ENCODE results near the gene RPL29.

The RPL29 gene

DNA sequence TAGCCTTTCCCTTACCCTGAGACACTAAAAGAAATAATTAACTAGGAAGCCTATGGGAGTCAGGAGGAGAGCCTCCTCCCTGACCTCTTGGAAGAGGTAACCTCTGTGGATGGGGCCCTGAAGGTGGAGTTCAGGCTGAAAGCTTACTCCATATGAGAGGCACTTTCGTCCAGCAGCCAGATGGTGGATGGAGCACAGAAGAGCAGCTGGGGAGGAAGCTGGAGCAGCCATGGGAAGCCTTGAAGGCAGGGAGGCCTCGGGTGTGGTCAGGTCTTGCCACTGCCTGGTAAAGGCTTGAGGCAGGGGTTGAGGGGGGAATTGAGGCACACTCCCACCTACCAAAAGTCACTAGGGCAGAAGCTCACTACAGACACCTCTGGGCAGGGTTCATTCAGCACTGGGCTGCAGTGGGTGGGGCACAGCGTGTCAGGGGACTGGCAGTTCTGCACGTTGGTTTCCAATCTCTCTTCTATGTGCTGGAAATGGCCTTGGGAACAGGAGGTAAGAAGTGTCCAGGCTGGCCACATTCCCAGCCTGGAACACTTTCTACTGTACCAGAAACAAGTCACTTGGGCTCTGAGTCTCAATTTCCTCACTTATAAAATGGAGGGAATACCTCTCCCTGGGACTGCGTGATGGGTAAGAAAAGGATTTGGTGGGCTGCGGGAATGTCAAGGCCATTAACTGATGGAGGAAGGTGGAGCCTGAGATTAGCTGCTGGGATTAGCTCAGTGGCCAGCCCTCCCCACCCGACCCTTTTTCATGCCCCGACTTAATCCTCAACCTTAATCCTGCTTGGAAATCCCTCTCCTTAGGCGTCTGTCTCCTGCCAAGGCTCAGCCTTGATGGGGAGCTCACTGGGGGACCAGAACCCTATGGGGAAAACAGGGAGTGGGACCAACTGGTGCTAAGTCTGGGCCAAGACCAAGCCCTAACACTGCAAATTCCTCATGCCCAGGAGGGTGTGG, 33.8 kb downstream of the RPL29 start:
- DNase-seq = no peak

DNA sequence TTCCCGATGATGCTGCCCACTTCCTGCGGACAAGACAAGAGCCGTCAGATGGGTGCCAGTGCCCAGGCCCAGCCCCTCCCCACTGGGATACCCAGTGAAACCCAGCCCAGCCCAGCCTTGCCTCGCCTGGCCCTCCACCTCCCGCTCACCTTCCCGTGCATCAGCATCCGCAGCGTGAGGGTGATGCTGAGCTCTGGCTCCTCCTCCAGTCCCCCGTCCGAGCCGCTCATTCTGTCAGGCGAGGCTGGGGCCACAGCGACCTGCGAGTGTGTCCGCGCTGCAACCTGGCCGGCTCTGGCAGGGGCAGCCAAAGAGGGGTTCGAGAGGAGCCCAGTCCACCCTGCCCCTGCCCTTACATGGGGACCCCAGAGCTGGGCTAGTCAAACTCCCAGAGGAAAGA, 34.7 kb downstream of the RPL29 start:
- DNase-seq = no peak

DNA sequence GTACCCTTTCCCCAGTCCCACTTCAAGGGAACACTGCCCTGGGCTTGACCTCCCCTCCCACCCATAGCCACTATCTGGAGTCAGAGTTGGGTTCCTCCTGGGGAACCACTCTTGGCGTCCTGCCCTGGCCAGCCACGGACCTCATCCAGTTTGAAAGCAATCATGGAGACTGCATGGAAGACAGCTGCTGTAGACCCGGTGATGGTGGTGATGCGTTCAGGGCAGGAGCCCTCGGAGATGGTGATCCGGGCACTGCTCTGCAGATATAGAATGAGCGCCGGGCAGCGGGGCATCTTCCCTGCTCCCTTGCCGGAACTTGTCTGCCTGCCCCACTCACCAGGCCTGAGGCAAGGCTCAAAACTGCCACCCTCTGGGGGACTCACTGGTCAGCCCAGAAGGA, 35.3 kb downstream of the RPL29 start:
- DNase-seq = no peak

DNA sequence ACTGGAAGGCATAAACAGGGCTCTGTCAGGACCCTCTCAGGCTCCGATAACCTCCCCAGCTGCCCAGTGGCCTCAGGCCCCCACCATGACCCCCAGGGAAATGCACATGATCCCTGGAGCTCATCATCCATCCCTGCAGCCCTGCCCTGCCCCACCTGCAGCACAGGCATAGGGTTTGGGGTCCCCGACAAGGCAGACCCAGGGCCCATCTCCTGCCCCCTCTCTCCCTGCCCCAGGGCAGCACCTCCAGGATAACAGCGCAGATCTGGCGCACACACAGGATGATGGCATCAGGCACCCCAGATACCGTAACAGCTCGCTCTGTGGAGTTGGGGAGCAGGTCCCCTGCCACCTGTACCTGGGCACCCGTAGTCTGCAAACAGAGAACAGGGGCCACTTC, 36.0 kb downstream of the RPL29 start:
- DNase-seq = no peak

DNA sequence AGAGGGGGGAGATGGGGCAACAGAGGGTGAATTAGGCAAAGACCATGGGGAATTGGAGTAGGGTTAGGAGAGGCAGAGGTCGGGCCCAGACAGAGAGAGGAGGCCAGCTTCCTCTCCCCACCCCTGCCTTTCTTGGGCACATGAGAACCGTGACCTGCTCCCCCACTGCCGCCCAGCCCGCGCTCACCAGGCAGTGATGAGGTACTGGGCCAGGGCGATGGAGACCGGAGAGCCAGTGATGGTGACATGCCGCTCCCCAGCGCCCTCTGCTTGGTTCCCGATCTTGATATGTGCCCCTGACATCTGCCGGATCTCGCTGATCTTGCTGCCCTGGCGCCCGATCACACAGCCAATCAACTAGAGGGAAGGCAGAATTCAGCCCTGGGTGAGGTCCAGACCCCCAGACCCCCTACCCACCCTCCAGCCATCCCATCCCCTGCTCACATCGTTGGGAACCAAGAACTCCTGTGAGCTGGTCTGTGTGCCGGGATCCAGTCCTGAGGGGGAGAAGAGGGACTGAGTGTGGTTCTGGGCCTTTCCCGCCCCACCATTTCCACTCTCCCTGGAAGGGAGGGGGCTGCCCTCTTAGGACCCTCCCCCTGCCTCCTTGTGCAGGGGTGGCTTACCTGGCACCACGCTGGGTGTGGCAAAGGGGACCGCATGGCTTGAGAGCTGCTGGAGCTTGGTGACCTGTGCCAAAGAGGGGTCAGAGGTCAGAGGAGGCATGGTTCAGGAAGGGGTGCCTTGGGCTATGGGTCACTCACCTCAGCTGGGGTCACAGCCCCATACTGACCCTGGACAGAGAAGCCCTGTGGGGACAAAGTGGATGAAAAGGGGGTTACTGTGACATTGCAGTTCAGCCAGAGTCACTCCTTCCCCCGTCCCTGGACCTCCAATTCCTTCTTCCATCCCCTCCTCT, 36.8 kb downstream of the RPL29 start:
- no peak for DNase-seq

DNA sequence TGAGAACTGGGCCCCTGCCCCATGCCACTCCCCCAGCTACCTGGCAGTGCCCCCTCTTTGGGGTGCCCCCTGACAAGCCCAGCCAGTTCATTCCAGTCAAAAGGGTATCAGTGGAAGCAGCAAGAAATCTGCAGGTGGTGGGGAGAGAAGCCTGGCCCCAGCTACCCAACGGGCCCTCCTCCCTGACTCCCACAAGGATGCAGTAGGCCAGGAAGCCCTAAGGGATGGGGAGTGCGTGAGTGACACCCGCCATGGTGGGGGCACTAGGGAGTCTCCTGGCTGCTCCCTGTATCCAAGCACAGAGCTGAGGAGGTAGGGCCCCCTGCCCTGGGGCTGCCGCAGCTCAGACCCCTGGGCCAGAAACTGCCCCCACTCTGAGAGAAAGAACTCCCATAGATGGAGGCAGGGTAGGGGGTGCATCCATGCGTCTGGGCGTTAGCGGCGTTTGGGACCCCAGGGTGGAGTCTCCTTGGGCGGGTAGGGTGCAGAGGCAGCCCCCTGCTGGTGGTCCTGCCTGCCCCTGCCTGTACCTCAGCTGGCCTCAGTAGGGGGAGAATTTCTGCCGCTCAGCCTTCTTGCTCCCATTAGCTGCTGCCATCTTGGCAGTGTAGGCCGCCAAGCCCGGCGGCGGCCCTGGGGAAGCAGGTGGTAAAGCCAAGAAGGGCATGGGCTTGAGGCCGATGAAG, 38.0 kb downstream of the RPL29 start:
- no peak for DNase-seq

DNA sequence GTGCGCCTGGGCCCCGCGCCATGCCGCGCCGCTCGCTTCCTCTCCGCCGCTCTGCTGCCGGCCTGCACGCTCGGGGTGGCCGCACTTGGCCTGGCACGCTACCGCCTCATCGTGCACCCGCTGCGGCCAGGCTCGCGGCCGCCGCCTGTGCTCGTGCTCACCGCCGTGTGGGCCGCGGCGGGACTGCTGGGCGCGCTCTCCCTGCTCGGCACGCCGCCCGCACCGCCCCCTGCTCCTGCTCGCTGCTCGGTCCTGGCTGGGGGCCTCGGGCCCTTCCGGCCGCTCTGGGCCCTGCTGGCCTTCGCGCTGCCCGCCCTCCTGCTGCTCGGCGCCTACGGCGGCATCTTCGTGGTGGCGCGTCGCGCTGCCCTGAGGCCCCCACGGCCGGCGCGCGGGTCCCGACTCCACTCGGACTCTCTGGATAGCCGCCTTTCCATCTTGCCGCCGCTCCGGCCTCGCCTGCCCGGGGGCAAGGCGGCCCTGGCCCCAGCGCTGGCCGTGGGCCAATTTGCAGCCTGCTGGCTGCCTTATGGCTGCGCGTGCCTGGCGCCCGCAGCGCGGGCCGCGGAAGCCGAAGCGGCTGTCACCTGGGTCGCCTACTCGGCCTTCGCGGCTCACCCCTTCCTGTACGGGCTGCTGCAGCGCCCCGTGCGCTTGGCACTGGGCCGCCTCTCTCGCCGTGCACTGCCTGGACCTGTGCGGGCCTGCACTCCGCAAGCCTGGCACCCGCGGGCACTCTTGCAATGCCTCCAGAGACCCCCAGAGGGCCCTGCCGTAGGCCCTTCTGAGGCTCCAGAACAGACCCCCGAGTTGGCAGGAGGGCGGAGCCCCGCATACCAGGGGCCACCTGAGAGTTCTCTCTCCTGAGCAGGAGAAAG, 39.6 kb downstream of the RPL29 start:
- DNase-seq = peak; percentile 21

DNA sequence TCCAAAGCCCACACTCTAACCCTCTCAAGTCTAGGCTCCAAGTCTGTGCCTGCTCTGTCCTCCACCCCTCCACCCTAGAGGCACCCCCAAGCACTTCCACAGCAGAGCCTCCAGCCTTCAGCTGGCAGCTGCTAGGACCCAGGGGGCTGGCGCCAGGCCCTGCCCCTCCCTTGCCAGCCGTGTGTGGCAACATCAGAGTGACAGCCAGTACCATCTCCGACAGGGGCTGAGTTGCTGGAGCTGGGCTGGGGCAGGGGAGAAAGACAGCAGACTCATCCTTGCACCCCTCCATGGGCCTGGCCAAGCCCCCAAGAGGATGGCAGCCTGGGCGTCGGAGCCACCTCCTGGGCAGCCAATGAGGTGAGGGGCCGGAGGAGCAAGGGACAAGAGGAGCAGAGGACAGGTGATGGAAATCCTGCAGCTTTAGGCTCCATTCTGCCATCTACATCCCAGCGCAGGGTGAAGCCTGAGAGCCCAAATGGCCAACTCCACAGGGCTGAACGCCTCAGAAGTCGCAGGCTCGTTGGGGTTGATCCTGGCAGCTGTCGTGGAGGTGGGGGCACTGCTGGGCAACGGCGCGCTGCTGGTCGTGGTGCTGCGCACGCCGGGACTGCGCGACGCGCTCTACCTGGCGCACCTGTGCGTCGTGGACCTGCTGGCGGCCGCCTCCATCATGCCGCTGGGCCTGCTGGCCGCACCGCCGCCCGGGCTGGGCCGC, 40.4 kb downstream of the RPL29 start, which contains the start of gene GPR62:
Gene GPR62, plus strand, starts transcription at position 207 of the 718 bp plus-strand sequence. Its CDS starts 272 bp downstream, at position 479.
- DNase-seq = no peak

DNA sequence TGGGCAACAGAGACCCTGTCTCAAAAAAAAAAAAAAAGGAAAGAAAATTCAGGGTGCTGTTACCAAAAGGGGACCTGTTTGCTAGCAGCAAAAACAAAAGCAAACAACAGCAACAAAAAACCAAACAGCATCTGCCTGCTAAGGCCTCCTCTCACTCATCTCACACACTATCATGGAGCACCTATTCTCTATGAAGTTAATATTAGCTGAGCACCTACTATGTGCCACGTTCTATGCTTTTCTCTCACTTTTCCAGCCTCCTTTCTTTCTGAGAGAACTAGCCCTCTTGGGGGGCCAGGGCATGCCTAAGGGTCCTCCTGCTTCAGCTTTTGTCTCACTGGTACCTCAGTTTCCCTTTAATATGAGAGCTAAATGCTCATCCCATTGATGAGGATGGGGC, 41.0 kb downstream of the RPL29 start:
- no peak for DNase-seq

DNA sequence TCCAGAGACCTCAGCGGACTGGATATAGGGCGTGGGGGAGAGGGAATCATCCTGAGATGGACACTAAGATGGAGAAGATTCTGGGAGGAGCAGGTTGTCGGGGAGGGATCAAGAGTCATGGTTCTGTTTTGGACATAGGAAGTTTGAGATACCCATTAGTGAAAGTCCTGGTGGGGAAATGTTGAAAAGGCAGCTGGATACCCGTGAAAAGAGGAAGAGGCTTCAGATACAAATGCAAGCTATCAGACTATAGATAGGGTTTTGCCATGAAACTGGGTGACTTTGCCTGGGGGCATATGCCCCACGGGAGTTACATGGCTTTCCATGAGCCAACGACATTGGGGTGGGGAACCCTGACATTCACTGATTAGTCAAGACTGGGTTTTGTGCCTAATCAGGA, 41.6 kb downstream of the RPL29 start:
- DNase-seq = no peak

DNA sequence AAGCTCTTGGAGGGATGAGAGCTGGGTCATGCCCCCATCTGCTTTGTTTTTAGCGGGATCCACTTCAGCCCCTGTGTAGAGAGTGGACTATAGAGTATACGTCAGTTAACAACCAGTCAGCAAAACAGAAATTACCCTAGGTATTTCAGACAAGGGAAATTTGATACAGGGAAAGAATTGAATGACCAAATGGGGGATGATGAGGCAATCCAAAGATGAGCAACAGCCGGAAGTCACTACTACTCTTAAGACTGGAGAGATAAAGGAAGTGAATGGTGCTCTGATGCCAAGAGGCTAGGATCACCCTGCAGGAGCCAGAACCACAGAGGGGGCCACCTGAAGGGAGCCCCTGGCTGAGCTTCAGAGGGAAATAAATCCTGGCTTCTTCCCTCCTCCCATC, 42.2 kb downstream of the RPL29 start:
- no peak for DNase-seq

DNA sequence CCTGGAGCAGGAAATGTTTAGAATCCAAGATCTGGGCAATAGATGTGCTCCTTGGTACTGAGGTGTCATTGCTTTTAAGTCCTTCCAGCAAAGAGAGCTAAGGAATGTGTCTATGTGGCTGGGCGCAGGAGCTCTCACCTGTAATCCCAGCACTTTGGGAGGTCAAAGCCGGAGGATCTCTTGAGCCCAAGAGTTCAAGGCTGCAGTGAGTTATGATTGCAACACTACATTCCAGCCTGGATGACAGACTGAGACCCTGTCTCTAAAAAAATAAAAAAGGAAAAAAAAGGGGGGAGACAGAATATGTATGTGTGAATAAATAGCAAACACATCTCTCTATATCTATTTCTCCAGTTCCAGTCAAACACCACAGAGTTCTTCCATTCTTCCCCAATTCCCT, 44.8 kb downstream of the RPL29 start:
- DNase-seq = no peak

DNA sequence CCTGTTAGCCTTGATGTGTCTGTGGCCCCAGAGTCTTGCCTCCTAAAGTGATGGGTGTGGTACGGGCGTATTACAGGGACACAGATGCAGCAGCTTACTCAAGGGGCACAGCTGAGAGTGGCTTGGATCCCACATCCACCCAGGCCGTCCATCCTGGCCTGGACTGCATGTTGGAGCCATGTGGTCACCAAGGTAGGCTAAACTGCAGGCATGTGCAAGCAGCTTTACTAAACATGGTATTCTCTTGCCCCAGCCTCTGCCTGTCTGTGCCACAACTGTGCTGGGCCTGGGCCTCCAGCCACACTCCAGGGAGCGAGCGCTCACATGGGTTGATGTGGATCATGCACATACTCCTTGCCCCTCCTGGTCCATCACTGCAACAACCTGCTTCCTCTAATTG, 46.6 kb downstream of the RPL29 start:
- DNase-seq = no peak

DNA sequence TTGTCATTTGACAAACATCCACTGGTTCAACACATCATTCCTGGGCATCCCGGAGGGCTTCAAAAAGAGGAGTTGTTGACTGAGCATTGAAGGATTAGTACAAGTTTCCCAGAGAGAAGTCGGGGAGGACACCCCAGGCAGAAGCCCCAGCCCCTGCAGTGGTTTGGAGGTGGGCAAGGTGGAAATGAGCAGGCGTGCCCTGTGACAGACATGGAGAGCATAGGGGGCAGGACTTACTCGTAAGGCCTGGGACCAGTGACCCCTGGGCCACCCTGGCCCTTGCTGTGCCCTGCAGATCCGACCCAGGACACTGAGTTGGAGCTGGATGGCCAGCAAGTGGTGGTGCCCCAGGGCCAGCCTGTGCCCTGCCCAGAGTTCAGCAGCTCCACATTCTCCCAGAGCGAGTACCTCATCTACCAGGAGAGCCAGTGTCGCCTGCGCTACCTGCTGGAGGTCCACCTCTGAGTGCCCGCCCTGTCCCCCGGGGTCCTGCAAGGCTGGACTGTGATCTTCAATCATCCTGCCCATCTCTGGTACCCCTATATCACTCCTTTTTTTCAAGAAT, 47.6 kb downstream of the RPL29 start:
- no peak for DNase-seq

DNA sequence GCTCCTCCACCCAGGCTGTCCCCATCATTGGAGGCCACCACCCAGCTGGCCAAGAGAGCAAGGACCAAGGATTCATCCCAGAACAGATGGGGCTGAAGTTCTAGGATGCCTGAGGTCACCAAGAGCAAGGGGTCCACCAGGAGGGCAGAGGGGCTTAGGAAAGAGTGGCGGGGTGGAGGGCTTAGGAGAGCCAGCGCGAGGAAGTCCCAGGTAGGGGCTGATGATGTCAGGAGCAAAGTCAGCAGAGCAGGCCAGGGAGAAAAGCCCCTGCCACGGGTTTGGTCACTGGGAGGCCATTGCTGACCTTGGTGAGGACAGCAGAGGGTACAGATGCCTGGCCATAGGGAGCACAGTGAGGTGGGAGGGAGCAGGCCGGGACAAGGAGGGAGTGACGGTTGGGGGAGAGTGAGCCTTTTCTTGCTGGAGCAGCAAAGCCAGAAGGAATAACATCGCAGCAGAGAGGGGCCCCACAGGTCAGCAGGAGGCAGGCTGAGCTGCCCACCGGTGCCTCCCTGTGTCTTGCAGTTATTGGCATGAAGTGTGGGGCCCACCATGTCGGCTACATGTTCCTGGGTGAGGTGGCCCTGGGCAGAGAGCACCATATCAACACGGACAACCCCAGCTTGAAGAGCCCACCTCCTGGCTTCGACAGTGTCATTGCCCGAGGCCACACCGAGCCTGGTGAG, 48.3 kb downstream of the RPL29 start:
- DNase-seq = no peak

DNA sequence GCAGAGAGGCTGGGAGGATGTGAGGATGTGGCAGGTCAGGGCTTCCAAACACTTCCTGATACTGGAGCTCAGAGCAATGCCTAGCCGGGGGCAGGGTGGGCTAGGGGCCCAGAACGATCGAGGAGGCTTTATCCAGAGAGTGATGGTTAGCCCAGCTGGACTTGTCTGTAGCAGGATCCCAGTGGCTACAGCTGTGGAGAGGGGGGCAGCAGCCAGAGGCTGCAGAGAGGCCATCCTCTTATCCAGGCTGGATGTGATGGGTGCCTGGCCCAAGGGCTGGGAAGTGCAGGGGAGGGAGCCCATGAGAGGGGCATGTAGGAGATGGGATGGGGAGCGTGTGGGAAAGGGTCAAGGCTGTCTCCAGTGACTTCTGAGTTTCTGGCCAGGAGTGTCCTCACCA, 48.9 kb downstream of the RPL29 start:
- no peak for DNase-seq

DNA sequence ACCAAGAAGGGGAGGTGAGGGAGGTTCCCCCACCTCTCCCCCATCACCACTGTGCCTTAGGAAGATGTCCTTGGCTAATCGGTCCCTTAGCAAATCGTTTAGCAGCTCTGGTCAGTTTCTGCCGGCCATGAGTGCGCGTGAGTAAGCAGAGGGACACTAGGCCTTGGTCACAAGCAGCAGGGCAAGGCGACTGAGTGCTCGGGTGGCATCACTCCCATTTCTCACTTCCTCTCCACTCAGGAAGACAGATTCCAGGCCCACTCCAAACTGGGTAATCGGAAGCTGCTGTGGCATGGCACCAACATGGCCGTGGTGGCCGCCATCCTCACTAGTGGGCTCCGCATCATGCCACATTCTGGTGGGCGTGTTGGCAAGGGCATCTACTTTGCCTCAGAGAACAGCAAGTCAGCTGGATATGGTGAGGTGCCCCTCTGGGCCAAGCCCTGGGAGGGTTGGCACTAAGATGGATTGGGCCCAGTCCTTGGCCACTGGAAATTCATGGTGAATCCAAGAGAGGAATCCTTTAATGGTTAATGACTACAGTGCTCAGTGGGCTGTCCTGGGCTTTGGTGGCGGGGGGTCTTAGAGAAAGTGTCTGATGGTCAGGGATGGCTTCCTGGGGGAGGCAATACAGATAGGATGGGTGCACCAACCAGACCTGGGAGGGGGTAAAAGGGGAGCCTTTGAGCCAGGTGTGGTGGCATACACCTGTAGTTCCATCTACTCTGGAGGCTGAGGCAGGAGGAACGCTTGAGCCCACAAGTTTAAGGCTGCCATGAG, 49.6 kb downstream of the RPL29 start:
- DNase-seq = no peak

DNA sequence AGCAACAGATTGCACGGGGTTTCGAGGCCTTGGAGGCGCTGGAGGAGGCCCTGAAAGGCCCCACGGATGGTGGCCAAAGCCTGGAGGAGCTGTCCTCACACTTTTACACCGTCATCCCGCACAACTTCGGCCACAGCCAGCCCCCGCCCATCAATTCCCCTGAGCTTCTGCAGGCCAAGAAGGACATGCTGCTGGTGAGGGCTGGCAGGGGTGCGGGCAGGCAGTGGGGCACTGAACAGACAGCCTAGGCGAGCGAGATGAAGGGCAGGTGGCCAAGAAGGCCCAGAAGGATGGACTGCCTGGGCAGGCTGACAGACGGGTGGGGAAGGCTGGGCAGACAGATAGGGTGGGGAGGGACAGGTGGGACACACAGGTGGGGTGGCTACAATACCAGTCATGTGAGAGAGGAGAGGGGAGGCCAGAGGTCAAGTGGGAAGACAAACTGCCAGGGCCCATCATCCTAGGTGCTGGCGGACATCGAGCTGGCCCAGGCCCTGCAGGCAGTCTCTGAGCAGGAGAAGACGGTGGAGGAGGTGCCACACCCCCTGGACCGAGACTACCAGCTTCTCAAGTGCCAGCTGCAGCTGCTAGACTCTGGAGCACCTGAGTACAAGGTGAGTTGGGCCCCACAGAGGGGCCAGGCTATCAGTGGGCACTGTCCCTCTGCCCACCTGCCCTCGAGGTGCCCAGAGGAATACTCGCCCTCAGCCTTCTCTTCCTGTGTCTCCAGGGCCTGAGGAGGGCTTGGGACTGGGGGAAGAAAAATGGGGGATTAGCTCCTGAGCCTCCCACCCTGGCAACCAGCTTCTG, 50.5 kb downstream of the RPL29 start:
- DNase-seq = no peak

Measured in NCI-H1694 treated with DMSO at 0.1 percent for 48 hours (cell line).